Measurements from ENCODE around the gene OPCML. TPM values are rescaled to one million over a fixed set of nuclear protein-coding genes. Genes with fewer than 3 reads are reported as not detected.

Gene OPCML
- polyA plus RNA-seq, 1 donor (not counting 4 experiments of a cell fraction or from before 2014, with no cell fraction given) = 0.04 TPM

- no peak for TF ChIP-seq CTCF (optimal IDR thresholded peaks at IDR 0.05 in 1 of 3, IDR thresholded peaks at IDR 0.05 in 1 of 3, conservative IDR thresholded peaks at IDR 0.05 in 1 of 3; ENCODE audit: extremely low read depth in 1 of 3, insufficient read depth in 2 of 3, low read length in 3 of 3)
- TF ChIP-seq EZH2 (IDR thresholded peaks at IDR 0.05; ENCODE audit: low read length) = no peak
- Histone ChIP-seq H3K4me1 (ENCODE audit: control insufficient read depth, extremely low read depth, insufficient read depth, low read length) (no peaks in the 10 kb centered on the region), H3K36me3 (ENCODE audit: control insufficient read depth in 2 of 2, extremely low read depth in 1 of 2, insufficient read depth in 2 of 2, low read length in 2 of 2) (no peaks in the 10 kb centered on the region), H3K4me3 (ENCODE audit: control insufficient read depth in 2 of 3, extremely low read depth in 1 of 3, insufficient read depth in 2 of 3, low read depth in 1 of 3, low read length in 3 of 3) (no peak overlapping the region), H3K9me3 (ENCODE audit: control insufficient read depth, low read depth, low read length) (no peaks in the 10 kb centered on the region), H2AFZ (ENCODE audit: control insufficient read depth, low read length) (no peak overlapping the region), H3K4me2 (ENCODE audit: control insufficient read depth, extremely low read depth, insufficient read depth, low read depth, low read length) (no peak overlapping the region), H3K79me2 (ENCODE audit: control insufficient read depth, insufficient read depth, low read length) (no peaks in the 10 kb centered on the region), H3K9ac (ENCODE audit: control insufficient read depth, extremely low read depth, insufficient read depth, low read length) (no peak overlapping the region), H3K27me3 (ENCODE audit: control insufficient read depth, extremely low read depth, insufficient read depth, low read length) (no peaks in the 10 kb centered on the region), H4K20me1 (ENCODE audit: control insufficient read depth, extremely low read depth, insufficient read depth, low read length) (no peaks in the 10 kb centered on the region), H3K27ac (ENCODE audit: control insufficient read depth, insufficient read depth, low read length) (no peak overlapping the region), H3K9me1 (ENCODE audit: control insufficient read depth, extremely low read depth, insufficient read depth, low read length) (no peaks in the 10 kb centered on the region)
- FAIRE-seq = no peak
- no peak for DNase-seq (ENCODE audit: low read depth, low spot score)
- dilution Hi-C loops (cut with MboI; ENCODE audit: extremely low pct_ligation_motif_present, low sequenced_read_pairs) = no loop called here
Observed at GRCh38 chr11:133553885-133554740, 21.8 kb upstream of the OPCML start.

- H3K79me2 ChIP-seq (ENCODE audit: control insufficient read depth, insufficient read depth, low read length) = no peaks in the 10 kb centered on the region
- H3K4me3 ChIP-seq (ENCODE audit: control insufficient read depth in 2 of 3, extremely low read depth in 1 of 3, insufficient read depth in 2 of 3, low read depth in 1 of 3, low read length in 3 of 3) = no peak overlapping the region
- FAIRE-seq (no peak), DNase-seq (ENCODE audit: low read depth, low spot score) (no peak)
- no peak overlapping the region for H2AFZ ChIP-seq (ENCODE audit: control insufficient read depth, low read length)
- H3K27ac ChIP-seq (ENCODE audit: control insufficient read depth, insufficient read depth, low read length) = no peak overlapping the region
- H4K20me1 ChIP-seq (ENCODE audit: control insufficient read depth, extremely low read depth, insufficient read depth, low read length) = no peaks in the 10 kb centered on the region
- no peaks in the 10 kb centered on the region for H3K36me3 ChIP-seq (ENCODE audit: control insufficient read depth in 2 of 2, extremely low read depth in 1 of 2, insufficient read depth in 2 of 2, low read length in 2 of 2)
- no peaks in the 10 kb centered on the region for H3K9me1 ChIP-seq (ENCODE audit: control insufficient read depth, extremely low read depth, insufficient read depth, low read length)
- dilution Hi-C loops (cut with MboI; ENCODE audit: extremely low pct_ligation_motif_present, low sequenced_read_pairs) = no loop called here
- H3K27me3 ChIP-seq (ENCODE audit: control insufficient read depth, extremely low read depth, insufficient read depth, low read length) = no peaks in the 10 kb centered on the region
- TF ChIP-seq CTCF (optimal IDR thresholded peaks at IDR 0.05 in 1 of 3, IDR thresholded peaks at IDR 0.05 in 1 of 3, conservative IDR thresholded peaks at IDR 0.05 in 1 of 3; ENCODE audit: extremely low read depth in 1 of 3, insufficient read depth in 2 of 3, low read length in 3 of 3) (no peak), EZH2 (IDR thresholded peaks at IDR 0.05; ENCODE audit: low read length) (no peak)
- no peaks in the 10 kb centered on the region for H3K9me3 ChIP-seq (ENCODE audit: control insufficient read depth, low read depth, low read length)
- H3K4me1 ChIP-seq (ENCODE audit: control insufficient read depth, extremely low read depth, insufficient read depth, low read length) = no peaks in the 10 kb centered on the region
- H3K4me2 ChIP-seq (ENCODE audit: control insufficient read depth, extremely low read depth, insufficient read depth, low read depth, low read length) = no peak overlapping the region
- H3K9ac ChIP-seq (ENCODE audit: control insufficient read depth, extremely low read depth, insufficient read depth, low read length) = no peak overlapping the region
Observed at GRCh38 chr11:133552938-133553337, 20.6 kb upstream of the OPCML start.

All from keratinocyte (primary cell).